Brain microvascular endothelial cell (primary cell): ENCODE data around the gene CEP63.

Source experiments
- DNase-seq: peaks from one replicate; pipeline ENCODE4 v3.0.0-alpha.2; 2020
- H3K27ac ChIP-seq: fragments of 250-450 bp; sonication (Bioruptor Pico); 2 replicates; pipeline ENCODE4 v1.5.1; 2020; ENCODE audit warnings: mild to moderate bottlenecking, moderate library complexity
- H3K27me3 ChIP-seq: fragments of 250-450 bp; sonication (Bioruptor Pico); replicated peaks from 2 replicates; pipeline ENCODE4 v1.5.1; 2020; ENCODE audit warnings: mild to moderate bottlenecking
- H3K36me3 ChIP-seq: fragments of 250-450 bp; sonication (Bioruptor Pico); replicated peaks from 2 replicates; pipeline ENCODE4 v1.5.1; 2020; ENCODE audit warnings: mild to moderate bottlenecking
- H3K4me3 ChIP-seq: 2 replicates; pipeline ENCODE4 v1.5.1; 2011; ENCODE audit warnings: low read depth, mild to moderate bottlenecking, control low read depth, low read length, moderate library complexity
- CTCF ChIP-seq: IDR thresholded peaks from 2 replicates; pipeline ENCODE4 v1.5.1; 2011; ENCODE audit warnings: low read depth, mild to moderate bottlenecking, moderate library complexity, low read length, control low read depth, inconsistent platforms; ENCODE audit errors: missing control alignments
- in situ Hi-C: cut with HindIII; loops from 2 replicates; pipeline ENCODE4 v1.10.0; 2017; ENCODE audit warnings: low sequenced_read_pairs, low pct_ligation_motif_present

The CEP63 gene

GRCh38 chr3:134453631-134454030, 32.2 kb upstream of the CEP63 start:
- TF ChIP-seq CTCF, result peak; percentile 48
- no peaks in the 10 kb centered on the region for H3K36me3 ChIP-seq
- no peak for DNase-seq
- H3K27me3 ChIP-seq, result no peaks in the 10 kb centered on the region
- H3K4me3 ChIP-seq, result no peak overlapping the region
- H3K27ac ChIP-seq, result no peak overlapping the region
- in situ Hi-C loops, result no loop called here

- Histone ChIP-seq H3K27me3 (no peaks in the 10 kb centered on the region), H3K36me3 (no peaks in the 10 kb centered on the region), H3K27ac (no peak overlapping the region), H3K4me3 (no peak overlapping the region)
- no peak for DNase-seq
- in situ Hi-C loops, result no loop called here
- TF ChIP-seq CTCF, result no peak
These were observed 28.3 kb upstream of the CEP63 start for GRCh38 chr3:134457376-134458074.

- H3K27ac ChIP-seq, result no peak overlapping the region
- in situ Hi-C loops, result no loop called here
- no peak overlapping the region for H3K4me3 ChIP-seq
- DNase-seq, result no peak
- no peak for TF ChIP-seq CTCF
- H3K27me3 ChIP-seq, result no peaks in the 10 kb centered on the region
- no peaks in the 10 kb centered on the region for H3K36me3 ChIP-seq
These were observed 27.4 kb upstream of the CEP63 start for GRCh38 chr3:134458406-134458945.

- TF ChIP-seq CTCF, result no peak
- H3K36me3 ChIP-seq, result no peaks in the 10 kb centered on the region
- DNase-seq, result no peak
- H3K4me3 ChIP-seq, result no peak overlapping the region
- no peak overlapping the region for H3K27ac ChIP-seq
- in situ Hi-C loops, result no loop called here
- no peaks in the 10 kb centered on the region for H3K27me3 ChIP-seq
These were observed 26.3 kb upstream of the CEP63 start for GRCh38 chr3:134459562-134459961.

- H3K36me3 ChIP-seq, result no peaks in the 10 kb centered on the region
- TF ChIP-seq CTCF, result no peak
- H3K4me3 ChIP-seq, result no peak overlapping the region
- peak overlapping the region; percentile 82 for H3K27ac ChIP-seq
- peak; percentile 89 for DNase-seq
- in situ Hi-C loops, result no loop called here
- H3K27me3 ChIP-seq, result no peaks in the 10 kb centered on the region
These were observed 24.9 kb upstream of the CEP63 start for GRCh38 chr3:134460965-134461364.

- Histone ChIP-seq H3K36me3 (no peaks in the 10 kb centered on the region), H3K27ac (peak overlapping the region; percentile 82), H3K27me3 (no peaks in the 10 kb centered on the region), H3K4me3 (no peak overlapping the region)
- in situ Hi-C loops, result no loop called here
- TF ChIP-seq CTCF, result no peak
- DNase-seq, result peak; percentile 29
These were observed 23.4 kb upstream of the CEP63 start for GRCh38 chr3:134462331-134462941.
